Stimulated activated CD8-positive, alpha-beta memory T cell treated with anti-CD3 and anti-CD28 coated beads, Interleukin-12 subunit alpha, Interleukin-12 subunit beta, amount 100 ng/mL, for 24 hours (primary cell): ENCODE measurements around the gene FLII.
"Not testable (repeated sequence)": the region's sequence is repeated elsewhere in the genome, so short reads cannot be mapped to it uniquely, and the experiment has no call there.

Experiments
- DNase-seq: peaks from one replicate; pipeline ENCODE4 v3.0.0-alpha.2; 2020; ENCODE audit errors: extremely low read depth

Gene FLII

DNA sequence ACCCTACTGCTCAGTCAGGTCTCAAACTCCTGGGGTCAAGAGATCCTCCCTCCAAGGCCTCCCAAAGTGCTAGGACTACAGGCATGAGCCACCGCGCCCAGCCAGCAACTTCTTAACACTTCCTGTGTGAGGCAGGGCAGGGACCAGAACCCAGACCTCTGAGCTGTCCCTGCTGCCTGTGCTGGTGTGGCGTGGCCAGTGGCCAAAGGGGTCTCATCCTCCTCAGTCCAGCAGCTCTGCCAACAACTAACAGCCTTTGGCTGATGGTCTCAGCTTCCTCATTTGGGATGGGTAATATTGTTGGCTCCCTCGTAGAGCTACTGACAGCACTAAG is 34.5 kb downstream of the FLII start:
- no peak for DNase-seq

DNA sequence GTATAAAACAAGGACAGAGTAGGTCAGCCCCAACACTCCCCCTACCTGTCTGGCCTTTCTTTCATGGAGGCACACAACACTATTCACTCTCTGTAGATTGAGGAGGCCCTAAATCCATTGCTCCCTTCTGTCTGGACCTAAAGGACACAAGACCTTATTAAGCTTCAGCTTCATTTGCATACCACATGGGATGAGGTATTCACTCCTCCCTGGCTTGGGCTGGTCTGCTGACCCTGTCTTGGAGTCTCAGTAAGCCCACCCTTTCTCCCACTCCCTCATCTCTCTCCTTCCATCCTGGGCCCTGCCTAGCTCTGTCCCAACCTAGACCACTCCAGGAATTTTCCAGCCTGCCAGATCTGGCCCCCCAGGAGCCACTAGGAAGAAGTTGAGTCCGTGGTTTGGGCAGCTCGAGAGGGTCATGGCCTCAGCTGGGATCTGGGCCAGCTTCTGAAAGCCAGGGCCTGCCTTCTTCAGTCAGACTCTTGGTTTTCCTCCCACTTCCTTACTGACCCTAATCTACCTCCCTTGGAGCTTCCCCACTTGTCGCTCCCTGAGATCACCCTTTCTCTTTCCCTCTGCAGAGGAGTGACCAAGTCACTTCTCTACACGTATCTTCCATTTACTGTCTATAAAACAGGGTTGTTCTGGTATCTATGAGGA is 39.7 kb downstream of the FLII start:
- no peak for DNase-seq

DNA sequence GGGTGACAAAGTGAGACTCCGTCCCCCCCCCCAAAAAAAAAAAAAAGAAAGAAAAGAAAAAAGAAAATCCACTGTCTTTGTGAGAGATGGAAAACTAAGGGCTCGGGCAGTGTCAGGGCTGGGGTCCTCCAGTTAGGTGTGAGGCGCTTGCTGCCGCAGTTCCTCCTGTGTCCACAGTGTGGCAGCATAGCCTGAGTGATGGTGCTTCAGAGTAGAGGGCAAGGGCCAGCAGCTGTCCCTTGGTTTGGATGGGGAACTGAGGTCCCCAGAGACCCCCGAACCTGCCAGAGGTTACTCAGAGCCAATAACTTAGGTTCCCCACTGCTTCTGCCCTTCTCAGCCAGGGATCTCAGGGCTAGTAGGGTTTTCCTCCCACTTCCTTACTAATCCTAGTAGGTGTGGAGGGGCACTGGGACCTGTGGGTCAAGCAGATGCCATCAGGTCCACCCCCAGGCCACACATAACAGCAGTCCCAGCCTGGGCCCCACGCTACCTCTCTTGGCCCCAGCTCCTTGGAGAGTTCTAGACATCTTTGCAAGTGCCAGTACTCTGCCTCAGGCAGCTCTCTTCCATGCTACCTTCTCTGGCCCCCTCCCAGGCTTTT is 41.0 kb downstream of the FLII start:
- peak; percentile 27 for DNase-seq

DNA sequence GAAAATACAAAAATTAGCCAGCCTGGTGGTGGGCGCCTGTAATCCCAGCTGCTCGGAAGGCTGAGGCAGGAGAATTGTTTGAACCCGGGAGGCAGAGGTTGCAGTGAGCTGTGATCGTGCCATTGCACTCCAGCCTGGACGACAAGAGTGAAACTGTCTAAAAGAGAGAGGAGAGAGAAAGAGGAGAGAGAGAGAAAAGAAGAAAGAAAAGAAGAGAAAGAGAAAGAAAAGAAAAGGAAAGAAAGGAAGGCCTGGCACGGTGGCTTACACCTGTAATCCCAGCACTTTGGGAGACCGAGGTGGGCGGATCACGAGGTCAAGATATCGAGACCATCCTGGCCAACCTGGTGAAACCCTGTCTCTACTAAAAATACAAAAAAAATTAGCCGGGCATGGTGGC is 41.6 kb downstream of the FLII start:
- DNase-seq: not testable (repeated sequence)

DNA sequence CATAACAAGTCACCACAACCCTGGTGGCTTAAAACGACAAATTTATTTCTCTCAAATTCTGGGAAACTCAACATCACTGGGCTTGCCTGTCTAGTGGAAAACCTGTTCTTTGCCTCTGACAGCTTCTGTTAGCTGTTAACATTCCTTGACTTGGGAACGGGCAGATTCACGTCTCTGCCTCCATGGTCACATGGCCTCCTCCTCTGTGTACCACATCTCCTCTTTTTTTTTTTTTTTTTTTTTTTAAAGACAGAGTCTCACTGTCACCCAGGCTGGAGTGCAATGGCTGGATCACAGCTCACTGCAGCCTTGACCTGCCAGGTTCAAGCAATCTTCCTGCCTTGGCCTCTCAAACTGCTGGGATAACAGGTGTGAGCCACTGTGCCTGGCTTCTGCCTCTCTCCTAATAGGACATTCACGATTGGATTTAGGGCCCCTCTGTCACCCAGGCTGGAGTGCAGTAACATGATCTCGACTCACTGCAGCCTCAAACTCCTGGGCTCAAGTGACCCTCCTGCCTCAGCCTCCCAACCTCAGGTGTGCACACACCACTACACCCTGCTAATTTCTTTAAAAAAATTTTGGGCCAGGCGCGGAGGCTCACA is 44.8 kb downstream of the FLII start:
- DNase-seq: no peak

DNA sequence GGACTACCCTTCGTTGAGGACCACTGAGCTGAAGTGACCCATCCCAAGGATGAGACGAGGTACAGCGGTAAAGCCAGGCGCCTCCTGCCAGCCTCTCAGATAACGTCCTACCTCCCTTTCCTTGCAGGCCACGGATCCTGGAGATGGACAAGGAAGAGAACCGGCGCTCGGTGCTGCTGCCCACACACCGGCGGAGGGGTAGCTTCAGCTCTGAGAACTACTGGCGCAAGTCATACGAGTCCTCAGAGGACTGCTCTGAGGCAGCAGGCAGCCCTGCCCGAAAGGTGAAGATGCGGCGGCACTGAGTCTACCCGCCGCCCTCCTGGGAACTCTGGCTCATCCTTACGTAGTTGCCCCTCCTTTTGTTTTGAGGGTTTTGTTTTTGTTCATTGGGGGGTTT is 50.4 kb downstream of the FLII start:
- no peak for DNase-seq

DNA sequence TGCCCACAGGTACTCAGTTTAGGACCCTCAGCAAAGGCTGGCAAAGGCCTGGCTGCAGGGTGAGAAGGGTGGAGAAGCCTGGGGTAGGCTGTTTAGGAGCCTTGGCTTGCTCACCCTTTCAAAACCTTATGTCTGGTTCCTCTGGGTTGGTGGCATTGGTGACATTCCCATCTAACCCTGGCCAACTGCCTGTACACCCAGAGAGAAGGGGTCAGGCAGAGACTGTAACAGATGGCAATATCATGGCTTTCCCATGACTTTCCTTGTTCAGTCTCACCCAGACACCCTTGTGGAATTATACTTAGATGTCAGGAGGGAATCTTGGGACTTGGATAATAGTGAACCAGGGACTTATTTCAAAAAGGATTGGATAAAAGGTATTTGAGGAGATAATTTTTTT is 51.6 kb downstream of the FLII start:
- DNase-seq: no peak

DNA sequence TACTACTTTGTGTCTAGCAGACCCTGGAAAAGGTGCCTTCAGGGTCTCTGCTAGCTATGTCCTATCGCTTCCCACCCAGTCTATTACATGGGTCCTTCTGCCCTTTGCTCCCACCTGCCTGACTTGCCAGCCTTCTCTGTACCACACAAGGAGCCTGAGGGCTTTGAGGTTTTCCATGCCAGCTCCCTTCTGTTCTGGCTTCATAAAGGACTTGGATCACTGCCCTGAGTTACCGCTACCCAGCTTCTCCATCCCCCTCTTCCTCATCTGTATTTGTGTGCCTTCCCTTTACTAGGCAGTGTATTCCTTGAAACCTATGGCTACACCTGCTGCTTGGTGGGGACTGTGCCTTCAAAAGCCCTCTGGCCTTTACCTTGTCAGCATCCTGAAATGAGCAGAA is 52.7 kb downstream of the FLII start:
- no peak for DNase-seq

DNA sequence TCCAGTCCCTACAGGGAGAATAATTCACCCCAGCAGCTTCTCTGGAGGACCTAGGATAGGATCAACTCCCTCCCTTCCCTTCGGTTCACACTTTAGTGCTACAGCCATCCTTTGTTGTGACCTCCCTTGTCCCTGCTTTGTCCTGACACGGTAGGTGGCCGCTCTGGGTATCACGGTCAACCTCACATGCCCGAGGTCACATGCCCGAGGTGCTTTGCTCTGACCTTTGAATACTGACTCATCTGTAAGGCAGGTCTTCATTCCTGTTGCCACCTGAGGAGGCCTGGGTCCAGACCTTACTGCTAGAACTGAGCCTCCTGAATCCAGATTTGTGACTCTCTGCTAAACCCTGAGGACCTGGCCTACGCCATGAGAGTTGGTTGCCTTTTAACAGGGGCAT is 55.2 kb downstream of the FLII start:
- DNase-seq: no peak

DNA sequence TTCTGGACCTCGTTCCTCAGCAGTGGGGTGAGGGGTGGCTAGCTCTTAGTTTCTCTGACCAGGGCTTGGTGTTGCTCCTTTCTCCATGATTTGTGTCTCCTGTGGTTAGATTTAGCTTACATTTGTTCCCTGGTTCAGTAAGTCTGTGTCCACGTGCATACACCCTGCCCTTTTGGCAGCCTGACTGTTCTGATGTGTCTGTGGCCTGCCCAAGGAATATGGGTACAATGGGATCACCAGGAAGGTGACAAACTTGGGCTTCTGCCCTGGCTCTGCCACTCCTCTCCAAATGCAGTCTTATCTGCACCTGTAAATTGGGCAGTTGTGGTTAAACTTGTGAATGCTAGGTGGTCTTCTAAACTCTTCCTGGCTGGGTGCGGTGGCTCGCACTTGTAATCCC is 57.4 kb downstream of the FLII start:
- no peak for DNase-seq

DNA sequence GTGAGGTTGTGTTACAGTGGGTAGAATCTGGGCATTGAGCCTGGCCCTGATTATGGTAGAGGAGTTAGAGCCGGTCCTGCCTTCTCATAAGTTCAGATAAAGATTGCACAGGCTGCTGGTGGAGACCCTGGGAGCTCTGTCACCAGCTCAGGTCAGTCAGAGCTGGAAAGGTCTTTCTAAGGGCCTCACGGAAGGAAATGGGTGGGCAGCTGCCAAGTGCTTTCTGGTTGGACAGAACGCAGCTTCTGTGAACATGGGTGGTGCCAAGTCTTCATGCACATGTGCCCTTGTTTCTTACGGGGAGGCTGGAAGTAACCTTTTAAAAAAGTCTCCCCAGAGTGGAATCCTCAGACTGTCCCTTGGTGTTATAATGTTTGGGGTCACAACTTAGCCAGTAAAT is 60.0 kb downstream of the FLII start:
- DNase-seq: no peak

DNA sequence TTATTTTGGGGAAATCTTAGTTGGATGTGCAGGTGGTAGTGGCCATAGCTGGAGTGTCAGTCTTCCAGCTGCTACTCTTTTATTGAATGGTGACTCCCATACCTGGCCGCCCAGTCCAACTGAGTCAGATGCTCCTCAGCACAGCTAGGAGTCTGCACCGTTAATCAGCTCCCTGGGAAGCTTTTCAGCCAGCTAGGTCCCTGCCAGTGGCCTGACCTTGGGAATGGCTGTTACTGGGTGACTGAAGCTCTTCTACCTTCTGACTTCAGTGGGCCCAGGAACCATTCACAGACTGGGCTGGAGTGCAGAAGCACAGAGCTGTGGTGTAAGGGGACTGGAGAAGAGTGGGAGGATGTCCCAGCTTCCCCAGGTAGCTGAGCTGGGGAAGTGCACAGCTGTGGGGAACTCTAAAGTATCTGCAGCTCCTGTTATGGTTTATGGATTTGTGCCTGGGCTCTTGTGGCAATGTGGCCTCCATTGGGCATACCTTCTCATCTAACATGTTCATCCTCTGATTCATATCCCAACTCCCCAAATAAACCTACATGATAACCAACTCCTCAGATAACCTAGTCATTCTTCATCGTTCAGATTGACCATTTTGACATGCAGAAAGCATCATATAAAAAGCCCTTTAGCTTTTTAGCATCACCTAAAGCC is 60.9 kb downstream of the FLII start:
- DNase-seq: no peak

DNA sequence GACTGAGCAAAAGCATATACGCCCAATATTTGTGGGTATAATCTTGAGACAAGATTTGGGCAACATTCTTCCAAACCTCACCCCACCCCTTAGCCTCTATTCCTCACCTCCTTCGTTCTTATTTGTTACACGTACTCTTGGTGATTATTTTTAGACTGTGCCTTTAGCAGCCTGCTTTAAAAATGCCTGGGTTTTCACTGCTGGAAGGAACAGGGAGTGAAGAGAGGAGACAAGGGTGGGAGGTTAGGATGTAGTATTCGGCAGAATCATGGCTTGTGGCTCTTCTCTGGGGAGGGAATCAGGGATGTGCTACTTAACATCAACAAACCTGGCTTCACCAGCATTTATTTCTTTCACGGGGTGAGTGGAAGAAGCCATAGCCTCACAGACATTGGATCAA is 63.3 kb downstream of the FLII start:
- no peak for DNase-seq
